H9 (cell line): Measurements from ENCODE around the gene FBXO21. TPM values are rescaled to one million over a fixed set of nuclear protein-coding genes. Genes with fewer than 3 reads are reported as not detected.

Experiments
- DNase-seq: peaks from one replicate; pipeline ENCODE4 v3.0.0-alpha.2; 2017
- H2AFZ ChIP-seq: one replicate; pipeline ENCODE4 v1.6.1; 2013; ENCODE audit warnings: mild to moderate bottlenecking, low read length, control low read depth, moderate library complexity
- H2AK5ac ChIP-seq: 2 replicates; pipeline ENCODE4 v1.6.1; 2013; ENCODE audit warnings: low read length, control low read depth, mixed read lengths; ENCODE audit not compliant: insufficient read length
- H2BK120ac ChIP-seq: one replicate; pipeline ENCODE4 v1.6.1; 2013; ENCODE audit warnings: low read depth, mild to moderate bottlenecking, low read length, control low read depth, inconsistent platforms; ENCODE audit not compliant: poor library complexity, severe bottlenecking
- H2BK12ac ChIP-seq: 2 replicates; pipeline ENCODE4 v1.6.1; 2013; ENCODE audit warnings: low read length, control low read depth, mixed read lengths, low read depth; ENCODE audit not compliant: insufficient read length
- H2BK15ac ChIP-seq: 2 replicates; pipeline ENCODE4 v1.6.1; 2013; ENCODE audit warnings: low read depth, low read length, control low read depth
- H2BK20ac ChIP-seq: one replicate; pipeline ENCODE4 v1.6.1; 2013; ENCODE audit warnings: low read depth, mild to moderate bottlenecking, low read length, control low read depth, inconsistent platforms; ENCODE audit not compliant: poor library complexity, severe bottlenecking
- H2BK5ac ChIP-seq: 2 replicates; pipeline ENCODE4 v1.6.1; 2013; ENCODE audit warnings: low read length, control low read depth, mixed read lengths; ENCODE audit not compliant: insufficient read length
- H3K14ac ChIP-seq: 2 replicates; pipeline ENCODE4 v1.6.1; 2013; ENCODE audit warnings: low read length, control low read depth; ENCODE audit not compliant: insufficient read depth
- H3K18ac ChIP-seq: 2 replicates; pipeline ENCODE4 v1.6.1; 2013; ENCODE audit warnings: low read depth, mild to moderate bottlenecking, mixed read lengths, low read length, control low read depth; ENCODE audit not compliant: insufficient read length
- H3K23ac ChIP-seq: 2 replicates; pipeline ENCODE4 v1.6.1; 2013; ENCODE audit warnings: low read length, control low read depth, mixed read lengths, low read depth; ENCODE audit not compliant: insufficient read length
- H3K23me2 ChIP-seq: 2 replicates; pipeline ENCODE4 v1.6.1; 2013; ENCODE audit warnings: low read depth, mild to moderate bottlenecking, mixed read lengths, low read length, control low read depth; ENCODE audit not compliant: insufficient read length, poor library complexity, severe bottlenecking
- H3K27ac ChIP-seq: 2 replicates; pipeline ENCODE4 v1.5.1; 2013; ENCODE audit warnings: low read length, control low read depth, mixed read lengths, low read depth; ENCODE audit not compliant: insufficient read length
- H3K27me3 ChIP-seq: 2 replicates; pipeline ENCODE4 v1.6.1; 2013; ENCODE audit warnings: low read length, control low read depth, inconsistent platforms; ENCODE audit not compliant: insufficient read depth
- H3K4ac ChIP-seq: 2 replicates; pipeline ENCODE4 v1.6.1; 2013; ENCODE audit warnings: low read depth, mild to moderate bottlenecking, control low read depth, inconsistent platforms, low read length, moderate library complexity
- H3K4me1 ChIP-seq: 2 replicates; pipeline ENCODE4 v1.6.1; 2013; ENCODE audit warnings: low read length, control low read depth, inconsistent platforms; ENCODE audit not compliant: insufficient read depth
- H3K4me2 ChIP-seq: 2 replicates; pipeline ENCODE4 v1.6.1; 2013; ENCODE audit warnings: low read length, control low read depth, mixed read lengths; ENCODE audit not compliant: insufficient read length, insufficient read depth
- H3K56ac ChIP-seq: 2 replicates; pipeline ENCODE4 v1.6.1; 2013; ENCODE audit warnings: low read depth, mild to moderate bottlenecking, mixed read lengths, low read length, control low read depth; ENCODE audit not compliant: insufficient read length
- H3K79me1 ChIP-seq: 2 replicates; pipeline ENCODE4 v1.6.1; 2013; ENCODE audit warnings: low read depth, mild to moderate bottlenecking, moderate library complexity, low read length, control low read depth, inconsistent platforms; ENCODE audit not compliant: insufficient read depth, poor library complexity, severe bottlenecking
- H3K79me2 ChIP-seq: 2 replicates; pipeline ENCODE4 v1.6.1; 2013; ENCODE audit warnings: low read length, control low read depth, inconsistent platforms; ENCODE audit not compliant: insufficient read depth
- H3K9ac ChIP-seq: 2 replicates; pipeline ENCODE4 v1.6.1; 2013; ENCODE audit warnings: low read length, control low read depth, mixed read lengths; ENCODE audit not compliant: insufficient read length; ENCODE audit errors: extremely low read depth
- H3K9me3 ChIP-seq: one replicate; pipeline ENCODE4 v1.6.1; 2013; ENCODE audit warnings: low read depth, low read length, inconsistent platforms; ENCODE audit not compliant: control insufficient read depth
- H3T11ph ChIP-seq: one replicate; pipeline ENCODE4 v1.6.1; 2013; ENCODE audit warnings: mild to moderate bottlenecking, low read length, control low read depth, inconsistent platforms
- H4K20me1 ChIP-seq: one replicate; pipeline ENCODE4 v1.6.1; 2013; ENCODE audit not compliant: control insufficient read depth, insufficient read length, insufficient read depth
- H4K5ac ChIP-seq: 2 replicates; pipeline ENCODE4 v1.6.1; 2013; ENCODE audit warnings: low read depth, mild to moderate bottlenecking, mixed read lengths, low read length, control low read depth; ENCODE audit not compliant: insufficient read length
- H4K8ac ChIP-seq: replicated peaks from 2 replicates; pipeline ENCODE4 v1.6.1; 2013; ENCODE audit warnings: low read length, control low read depth, mixed read lengths, low read depth; ENCODE audit not compliant: insufficient read length
- H4K91ac ChIP-seq: 2 replicates; pipeline ENCODE4 v1.6.1; 2013; ENCODE audit warnings: low read depth, mild to moderate bottlenecking, moderate library complexity, mixed read lengths, low read length, control low read depth; ENCODE audit not compliant: insufficient read length
- H3K27ac Mint-ChIP-seq, 3 experiments: 2 replicates in 2 of 3; 3 replicates in 1 of 3; pipeline ENCODE4 v1.8.0; 2020 to 2021; ENCODE audit warnings: mixed read lengths in 3 of 3, mild to moderate bottlenecking in 1 of 3, moderate library complexity in 1 of 3
- H3K27me3 Mint-ChIP-seq: 2 replicates; pipeline ENCODE4 v1.8.0; 2021; ENCODE audit warnings: low read depth, mild to moderate bottlenecking, moderate library complexity, mixed read lengths
- H3K36me3 Mint-ChIP-seq, 3 experiments: 2 replicates in 2 of 3; 3 replicates in 1 of 3; pipeline ENCODE4 v1.8.0; 2020 to 2021; ENCODE audit warnings: low read depth in 3 of 3, mixed read lengths in 3 of 3; ENCODE audit not compliant: insufficient read depth in 1 of 3
- H3K4me1 Mint-ChIP-seq, 2 experiments: 2 replicates each; pipeline ENCODE4 v1.8.0; 2020; ENCODE audit warnings: mixed read lengths in 2 of 2
- H3K4me3 Mint-ChIP-seq, 2 experiments: 2 replicates in 1 of 2; 3 replicates in 1 of 2; pipeline ENCODE4 v1.8.0; 2020 to 2021; ENCODE audit warnings: mild to moderate bottlenecking in 2 of 2, mixed read lengths in 2 of 2, moderate library complexity in 1 of 2
- H3K9me3 Mint-ChIP-seq, 2 experiments: 2 replicates in 1 of 2; 3 replicates in 1 of 2; pipeline ENCODE4 v1.8.0; 2020; ENCODE audit warnings: mild to moderate bottlenecking in 2 of 2, mixed read lengths in 2 of 2, moderate library complexity in 1 of 2
- CTCF ChIP-seq: fragments of 200-600 bp; sonication (generic); conservative IDR thresholded peaks from 3 replicates; pipeline ENCODE4 v1.8.0; 2021; ENCODE audit warnings: antibody characterized with exemption, mild to moderate bottlenecking
- WGBS: extraction: QIAGEN DNeasy Blood & Tissue Kit; methylation state at CpG from one replicate; pipeline ENCODE4 v1.1.7; 2013; ENCODE audit warnings: missing lambda C conversion rate, low lambda C conversion rate, mixed read lengths; ENCODE audit not compliant: insufficient read length; ENCODE audit errors: extremely low coverage; 5-methylcytosine and 5-hydroxymethylcytosine counted together
- total RNA-seq: library from RNA; stranded (reverse); gene quantifications from 2 replicates; pipeline ENCODE4 v1.2.1, GENCODE V29; 2021

Gene FBXO21
- total RNA-seq, 1 experiment from 2014 or later, result 58.6 TPM

- no CpG with 5 or more reads among the region's 5 CpGs for WGBS
- H2BK12ac ChIP-seq, result no peak overlapping the region
- no peak overlapping the region for H2BK20ac ChIP-seq
- H2AFZ ChIP-seq, result no peak overlapping the region
- Mint-ChIP-seq H3K4me3 (no peak overlapping the region), H3K36me3 (peaks cover 0 to 7% (median 5%) of the 10 kb centered on the region in 3 experiments; a peak in 5 of 7 replicates), H3K9me3 (peaks cover 9 to 12% of the 10 kb centered on the region in 2 experiments), H3K27me3 (no peaks in the 10 kb centered on the region), H3K27ac (no peak overlapping the region), H3K4me1 (0 out of 4 replicates have a peak, but pooled peaks cover 0 to 5% of the 10 kb centered on the region in 2 experiments)
- H3K23ac ChIP-seq, result no peak overlapping the region
- H3K23me2 ChIP-seq, result no peaks in the 10 kb centered on the region
- no peak overlapping the region for H2BK5ac ChIP-seq
- DNase-seq, result no peak
- no peak overlapping the region for H4K91ac ChIP-seq
- H2AK5ac ChIP-seq, result no peak overlapping the region
- H4K8ac ChIP-seq, result no peak overlapping the region
- H3K18ac ChIP-seq, result no peak overlapping the region
- no peaks in the 10 kb centered on the region for H3K79me2 ChIP-seq
- no peak overlapping the region for H3T11ph ChIP-seq
- H3K4me2 ChIP-seq, result no peak overlapping the region
- H4K20me1 ChIP-seq, result no peaks in the 10 kb centered on the region
- no peak overlapping the region for H3K14ac ChIP-seq
- H2BK120ac ChIP-seq, result no peak overlapping the region
- H3K27me3 ChIP-seq, result no peaks in the 10 kb centered on the region
- no peak overlapping the region for H2BK15ac ChIP-seq
- no peak overlapping the region for H3K27ac ChIP-seq
- no peaks in the 10 kb centered on the region for H3K4me1 ChIP-seq
- TF ChIP-seq CTCF, result no peak
- H3K79me1 ChIP-seq, result no peaks in the 10 kb centered on the region
- H3K4ac ChIP-seq, result no peak overlapping the region
- H3K9me3 ChIP-seq, result no peaks in the 10 kb centered on the region
- no peak overlapping the region for H4K5ac ChIP-seq
- H3K9ac ChIP-seq, result no peak overlapping the region
- no peak overlapping the region for H3K56ac ChIP-seq
These were observed 60.9 kb downstream of the FBXO21 start for GRCh38 chr12:117129391-117129790.
